Measurements from ENCODE around the gene UPK3A.

- TF ChIP-seq, protein P1, sequence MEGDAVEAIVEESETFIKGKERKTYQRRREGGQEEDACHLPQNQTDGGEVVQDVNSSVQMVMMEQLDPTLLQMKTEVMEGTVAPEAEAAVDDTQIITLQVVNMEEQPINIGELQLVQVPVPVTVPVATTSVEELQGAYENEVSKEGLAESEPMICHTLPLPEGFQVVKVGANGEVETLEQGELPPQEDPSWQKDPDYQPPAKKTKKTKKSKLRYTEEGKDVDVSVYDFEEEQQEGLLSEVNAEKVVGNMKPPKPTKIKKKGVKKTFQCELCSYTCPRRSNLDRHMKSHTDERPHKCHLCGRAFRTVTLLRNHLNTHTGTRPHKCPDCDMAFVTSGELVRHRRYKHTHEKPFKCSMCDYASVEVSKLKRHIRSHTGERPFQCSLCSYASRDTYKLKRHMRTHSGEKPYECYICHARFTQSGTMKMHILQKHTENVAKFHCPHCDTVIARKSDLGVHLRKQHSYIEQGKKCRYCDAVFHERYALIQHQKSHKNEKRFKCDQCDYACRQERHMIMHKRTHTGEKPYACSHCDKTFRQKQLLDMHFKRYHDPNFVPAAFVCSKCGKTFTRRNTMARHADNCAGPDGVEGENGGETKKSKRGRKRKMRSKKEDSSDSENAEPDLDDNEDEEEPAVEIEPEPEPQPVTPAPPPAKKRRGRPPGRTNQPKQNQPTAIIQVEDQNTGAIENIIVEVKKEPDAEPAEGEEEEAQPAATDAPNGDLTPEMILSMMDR (IDR thresholded peaks at IDR 0.05; ENCODE audit: low read depth, low read length) = no peak
- TF ChIP-seq MYC (IDR thresholded peaks at IDR 0.05; ENCODE audit: low read depth, low read length) = no peak
Observed at GRCh38 chr22:45306139-45306538, 21.4 kb downstream of the UPK3A start.

Measured in NB4 (cell line).